Left lobe of liver (tissue), 2 donors: ENCODE data around the gene G3BP1. TPM values are rescaled to one million over a fixed set of nuclear protein-coding genes. Genes with fewer than 3 reads are reported as not detected.
"Not testable (repeated sequence)": the region's sequence is repeated elsewhere in the genome, so short reads cannot be mapped to it uniquely, and the experiment has no call there.

Experiments used
- ATAC-seq: fragments of 200-7000 bp; cut with Tn5 transposase; one replicate; pipeline ENCODE4 v1.9.1; 2020; ENCODE audit warnings: mild to moderate bottlenecking, moderate library complexity
- DNase-seq: peaks from one replicate; pipeline ENCODE4 v3.0.0-alpha.2; 2020; ENCODE audit warnings: low spot score
- total RNA-seq: library from RNA; stranded (reverse); gene quantifications from one replicate; pipeline ENCODE4 v1.2.1, GENCODE V29; 2021
- donor health status: DM: no; HTN: no; CAD: no; lungs with moderate emphysema.
- donor health status: DM: no; HTN: yes; CAD: no.

Gene G3BP1
- total RNA-seq, 1 donor from 2014 or later = 90.0 TPM

GRCh38 chr5:151847871-151848270 is 76.1 kb downstream of the G3BP1 start:
- DNase-seq (no peak), ATAC-seq (no peak)

GRCh38 chr5:151855701-151856100 is 83.9 kb downstream of the G3BP1 start:
- no peak for DNase-seq
- ATAC-seq = no peak

GRCh38 chr5:151856861-151857260 is 85.1 kb downstream of the G3BP1 start:
- no peak for DNase-seq
- no peak for ATAC-seq

- not testable (repeated sequence) for ATAC-seq, DNase-seq
Measured at GRCh38 chr5:151860867-151861266, 89.1 kb downstream of the G3BP1 start.

Other genes starting within 250 kb of the G3BP1 start
- not detected for gene FAT2, start 180.6 kb upstream of the G3BP1 start, total RNA-seq
- gene SPARC, start 85.0 kb upstream of the G3BP1 start, total RNA-seq = 90.7 TPM
- 72.9 TPM for gene ATOX1, start 13.3 kb upstream of the G3BP1 start, total RNA-seq
- gene GLRA1, start 152.9 kb downstream of the G3BP1 start, total RNA-seq = not detected